ENCODE measurements around the gene GRPEL2.

DNA sequence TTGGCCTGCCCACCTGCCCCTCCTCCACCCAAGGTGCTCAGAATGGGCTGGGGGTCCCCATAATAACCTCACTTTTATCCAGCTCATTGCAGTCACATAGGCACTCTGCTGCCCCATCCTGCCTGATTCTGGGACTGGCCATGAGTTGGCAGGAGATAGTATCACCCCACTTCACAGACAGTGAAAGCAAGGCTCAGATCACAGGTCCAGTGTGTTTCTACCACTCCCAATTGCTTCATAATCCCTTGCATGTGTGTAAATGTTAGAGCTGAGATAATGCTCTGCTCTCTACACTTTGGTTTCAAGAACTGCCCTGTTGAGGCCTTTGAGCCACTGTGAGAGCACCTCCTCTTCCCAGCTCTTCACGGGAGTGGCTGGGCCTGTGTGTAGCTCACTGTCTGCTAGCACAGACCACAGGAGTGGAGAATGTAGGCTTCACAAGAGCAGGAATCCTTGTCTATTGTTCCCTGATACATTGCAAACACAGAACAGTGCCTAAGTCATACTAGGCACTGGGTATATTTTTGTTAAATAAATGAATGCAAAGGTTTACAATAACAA, 20.9 kb downstream of the GRPEL2 start:
- TF ChIP-seq POLR2A (IDR thresholded peaks at IDR 0.05) = no peak
- TF ChIP-seq POLR2AphosphoS5 (IDR thresholded peaks at IDR 0.05) = no peak
- TF ChIP-seq, protein P1, sequence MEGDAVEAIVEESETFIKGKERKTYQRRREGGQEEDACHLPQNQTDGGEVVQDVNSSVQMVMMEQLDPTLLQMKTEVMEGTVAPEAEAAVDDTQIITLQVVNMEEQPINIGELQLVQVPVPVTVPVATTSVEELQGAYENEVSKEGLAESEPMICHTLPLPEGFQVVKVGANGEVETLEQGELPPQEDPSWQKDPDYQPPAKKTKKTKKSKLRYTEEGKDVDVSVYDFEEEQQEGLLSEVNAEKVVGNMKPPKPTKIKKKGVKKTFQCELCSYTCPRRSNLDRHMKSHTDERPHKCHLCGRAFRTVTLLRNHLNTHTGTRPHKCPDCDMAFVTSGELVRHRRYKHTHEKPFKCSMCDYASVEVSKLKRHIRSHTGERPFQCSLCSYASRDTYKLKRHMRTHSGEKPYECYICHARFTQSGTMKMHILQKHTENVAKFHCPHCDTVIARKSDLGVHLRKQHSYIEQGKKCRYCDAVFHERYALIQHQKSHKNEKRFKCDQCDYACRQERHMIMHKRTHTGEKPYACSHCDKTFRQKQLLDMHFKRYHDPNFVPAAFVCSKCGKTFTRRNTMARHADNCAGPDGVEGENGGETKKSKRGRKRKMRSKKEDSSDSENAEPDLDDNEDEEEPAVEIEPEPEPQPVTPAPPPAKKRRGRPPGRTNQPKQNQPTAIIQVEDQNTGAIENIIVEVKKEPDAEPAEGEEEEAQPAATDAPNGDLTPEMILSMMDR (IDR thresholded peaks at IDR 0.05 in 8 of 11, conservative IDR thresholded peaks at IDR 0.05 in 3 of 11) = no peak

Data from spleen (tissue), 7 donors.